HAP-1 (cell line): ENCODE results near the gene ABCF3.
A peak's percentile ranks its signal among the peaks of the same experiment; 100 is the strongest.

Source experiments
- DNase-seq, 2 experiments: peaks; one replicate each; pipeline ENCODE4 v3.0.0-alpha.2; 2016 to 2020; ENCODE audit warnings: low spot score in 2 of 2
- H3K27me3 ChIP-seq: fragments of 250-450 bp; sonication (Bioruptor Pico); 2 replicates; pipeline ENCODE4 v1.5.1; 2020; ENCODE audit warnings: low read depth, mild to moderate bottlenecking, moderate library complexity
- H3K36me3 ChIP-seq: fragments of 250-450 bp; sonication (Bioruptor Pico); replicated peaks from 2 replicates; pipeline ENCODE4 v1.5.1; 2020; ENCODE audit warnings: mild to moderate bottlenecking
- H3K4me1 ChIP-seq: fragments of 250-450 bp; sonication (Bioruptor Pico); 2 replicates; pipeline ENCODE4 v1.5.1; 2020; ENCODE audit warnings: mild to moderate bottlenecking
- H3K4me3 ChIP-seq: fragments of 250-450 bp; sonication (Bioruptor Pico); 2 replicates; pipeline ENCODE4 v1.5.1; 2020; ENCODE audit warnings: mild to moderate bottlenecking, moderate library complexity
- H3K9me3 ChIP-seq: fragments of 250-450 bp; sonication (Bioruptor Pico); 2 replicates; pipeline ENCODE4 v1.5.1; 2020; ENCODE audit warnings: mild to moderate bottlenecking, moderate library complexity
- in situ Hi-C: fragments of 300-500 bp; cut with MboI; formaldehyde crosslinking; loops from 3 replicates; pipeline ENCODE4 v1.14.3; 2020; ENCODE audit warnings: low sequenced_read_pairs, inconsistent platforms, mixed read lengths

The ABCF3 gene

DNA sequence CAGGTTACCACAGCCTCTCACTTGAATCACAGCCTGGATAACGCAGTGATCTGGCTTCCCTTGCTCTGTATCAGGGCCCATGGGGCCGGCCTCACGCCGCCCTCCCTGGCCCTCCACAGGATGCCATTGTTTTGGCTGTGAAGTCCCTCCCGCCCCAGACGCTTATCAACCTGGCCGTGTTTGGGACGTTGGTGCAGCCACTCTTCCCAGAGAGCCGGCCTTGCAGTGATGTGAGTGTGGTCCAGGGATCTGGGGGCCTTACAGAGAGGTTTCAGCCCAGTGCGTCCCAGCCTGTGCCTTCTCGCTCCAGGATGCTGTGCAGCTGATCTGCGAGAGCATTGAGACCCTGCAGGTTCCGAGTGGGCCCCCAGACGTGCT is 50.0 kb downstream of the ABCF3 start:
- no peaks in the 10 kb centered on the region for H3K4me1 ChIP-seq

DNA sequence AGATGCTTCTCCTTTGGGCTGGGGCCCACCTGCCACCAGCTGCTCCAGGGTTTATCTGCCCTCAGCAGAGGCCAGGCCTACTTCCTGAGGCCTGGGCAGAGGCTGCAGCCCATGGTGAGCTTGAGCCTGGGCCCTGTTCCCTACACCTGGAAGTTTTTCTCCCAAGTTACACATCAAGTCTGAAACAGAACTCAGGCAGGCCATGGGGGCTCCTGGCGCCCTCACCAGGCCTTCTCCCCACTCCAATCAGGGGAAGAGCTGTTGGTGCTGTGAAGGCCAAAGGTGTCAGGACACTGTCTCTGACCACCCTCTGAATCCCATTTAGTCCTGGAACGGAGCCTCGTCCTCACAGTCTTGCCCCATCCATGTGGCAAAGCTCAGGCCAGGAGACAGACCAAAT is 50.6 kb downstream of the ABCF3 start:
- no peaks in the 10 kb centered on the region for H3K36me3 ChIP-seq
- H3K27me3 ChIP-seq, result no peaks in the 10 kb centered on the region
- H3K4me1 ChIP-seq, result no peaks in the 10 kb centered on the region
- H3K4me3 ChIP-seq, result no peak overlapping the region
- H3K9me3 ChIP-seq, result no peaks in the 10 kb centered on the region
- DNase-seq, result no peak
- in situ Hi-C loops, result no loop called here

More for the DNA sequence above, 50.0 kb downstream of the ABCF3 start:
- Histone ChIP-seq H3K9me3 (no peaks in the 10 kb centered on the region), H3K36me3 (no peaks in the 10 kb centered on the region), H3K4me3 (no peak overlapping the region), H3K27me3 (no peaks in the 10 kb centered on the region)
- DNase-seq, result no peak
- in situ Hi-C loops, result no loop called here

DNA sequence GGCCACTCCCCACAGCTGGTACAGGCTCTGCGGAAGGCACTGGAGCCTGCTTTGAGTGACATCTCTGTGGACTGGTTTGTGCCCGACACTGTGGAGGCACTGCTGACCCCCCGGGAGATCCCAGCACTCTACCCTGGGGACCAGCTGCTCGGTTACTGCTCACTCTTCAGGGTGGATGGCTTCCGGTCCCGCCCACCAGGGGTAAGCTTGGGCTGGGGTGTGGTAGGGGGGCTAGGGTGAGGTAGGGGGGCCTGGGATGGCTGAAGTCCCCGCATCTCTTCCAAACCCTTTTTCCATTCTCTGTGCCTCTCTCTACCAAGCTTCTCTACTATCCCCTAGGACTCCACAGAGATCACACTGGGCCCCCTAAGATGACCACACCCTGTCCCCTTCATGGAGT is 51.2 kb downstream of the ABCF3 start:
- H3K4me1 ChIP-seq, result no peaks in the 10 kb centered on the region
- in situ Hi-C loops, result no loop called here
- H3K36me3 ChIP-seq, result 0 out of 2 replicates have a peak, but pooled peaks cover 3% of the 10 kb centered on the region
- H3K4me3 ChIP-seq, result no peak overlapping the region
- no peaks in the 10 kb centered on the region for H3K9me3 ChIP-seq
- no peaks in the 10 kb centered on the region for H3K27me3 ChIP-seq
- no peak for DNase-seq

DNA sequence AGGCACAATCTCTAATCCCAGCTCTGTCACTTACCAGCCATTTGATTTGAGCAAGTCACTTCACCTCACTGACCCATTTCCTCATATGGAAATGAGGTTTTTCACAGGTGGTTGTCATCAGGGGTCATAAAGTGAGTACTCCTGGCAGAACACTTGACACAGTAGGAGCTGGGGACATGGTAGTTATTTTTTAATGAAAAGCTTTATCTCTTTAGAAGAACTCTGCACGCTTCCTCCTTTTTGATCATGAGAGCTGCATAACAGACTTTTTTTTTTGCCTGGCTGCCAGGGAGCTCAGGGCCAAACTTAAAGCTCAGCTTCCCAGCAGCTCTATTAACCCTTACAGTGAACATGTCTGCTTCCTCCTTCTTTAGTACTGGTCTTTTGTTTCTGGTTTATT is 51.8 kb downstream of the ABCF3 start:
- Histone ChIP-seq H3K4me3 (no peak overlapping the region), H3K4me1 (no peaks in the 10 kb centered on the region), H3K9me3 (no peaks in the 10 kb centered on the region), H3K36me3 (peaks cover 7% of the 10 kb centered on the region), H3K27me3 (no peaks in the 10 kb centered on the region)
- DNase-seq, result no peak
- in situ Hi-C loops, result no loop called here

DNA sequence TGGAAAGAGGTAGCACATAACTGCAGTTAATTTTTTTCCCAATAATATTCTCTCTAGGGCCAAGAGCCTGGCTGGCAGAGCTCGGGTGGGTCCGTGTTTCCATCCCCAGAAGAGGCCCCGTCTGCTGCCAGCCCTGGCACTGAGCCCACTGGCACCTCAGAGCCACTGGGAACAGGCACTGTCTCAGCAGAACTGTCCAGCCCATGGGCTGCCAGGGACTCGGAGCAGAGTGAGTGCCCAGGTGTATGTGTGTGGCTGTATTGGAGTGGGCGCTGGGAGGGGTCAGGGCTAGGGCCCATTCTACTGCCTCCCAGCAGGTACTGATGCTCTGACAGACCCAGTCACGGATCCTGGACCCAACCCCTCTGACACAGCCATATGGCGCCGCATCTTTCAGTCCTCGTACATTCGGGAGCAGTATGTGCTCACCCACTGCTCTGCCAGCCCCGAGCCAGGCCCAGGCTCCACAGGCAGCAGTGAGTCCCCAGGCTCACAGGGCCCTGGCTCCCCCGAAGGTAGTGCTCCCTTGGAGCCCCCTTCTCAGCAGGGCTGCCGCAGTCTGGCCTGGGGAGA is 52.3 kb downstream of the ABCF3 start:
- Histone ChIP-seq H3K36me3 (peaks cover 12% of the 10 kb centered on the region), H3K4me1 (no peaks in the 10 kb centered on the region), H3K4me3 (no peak overlapping the region), H3K9me3 (no peaks in the 10 kb centered on the region), H3K27me3 (no peaks in the 10 kb centered on the region)
- in situ Hi-C loops, result no loop called here
- DNase-seq, result no peak

DNA sequence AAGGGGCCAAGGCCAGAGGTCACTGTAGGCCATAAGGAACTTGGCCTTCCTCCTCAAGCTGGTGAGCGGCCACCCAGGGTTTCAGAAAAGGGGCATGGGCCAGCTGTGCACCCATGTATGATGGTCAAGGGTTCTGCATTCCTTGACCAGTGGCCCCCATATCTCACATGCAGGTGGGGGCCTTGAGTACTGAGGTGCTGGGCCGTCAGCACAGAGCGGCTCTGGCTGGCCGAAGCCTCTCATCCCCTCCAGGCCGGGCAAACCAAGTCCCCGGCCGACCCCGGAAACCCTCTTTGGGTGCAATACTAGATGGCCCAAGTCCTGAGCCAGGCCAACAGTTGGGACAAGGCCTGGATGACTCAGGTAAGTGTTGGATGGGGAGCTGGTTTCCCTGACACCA is 53.2 kb downstream of the ABCF3 start:
- H3K36me3 ChIP-seq, result peaks cover 21% of the 10 kb centered on the region
- in situ Hi-C loops, result no loop called here
- DNase-seq, result no peak
- H3K4me1 ChIP-seq, result no peaks in the 10 kb centered on the region
- H3K4me3 ChIP-seq, result no peak overlapping the region
- no peaks in the 10 kb centered on the region for H3K27me3 ChIP-seq
- H3K9me3 ChIP-seq, result no peaks in the 10 kb centered on the region

DNA sequence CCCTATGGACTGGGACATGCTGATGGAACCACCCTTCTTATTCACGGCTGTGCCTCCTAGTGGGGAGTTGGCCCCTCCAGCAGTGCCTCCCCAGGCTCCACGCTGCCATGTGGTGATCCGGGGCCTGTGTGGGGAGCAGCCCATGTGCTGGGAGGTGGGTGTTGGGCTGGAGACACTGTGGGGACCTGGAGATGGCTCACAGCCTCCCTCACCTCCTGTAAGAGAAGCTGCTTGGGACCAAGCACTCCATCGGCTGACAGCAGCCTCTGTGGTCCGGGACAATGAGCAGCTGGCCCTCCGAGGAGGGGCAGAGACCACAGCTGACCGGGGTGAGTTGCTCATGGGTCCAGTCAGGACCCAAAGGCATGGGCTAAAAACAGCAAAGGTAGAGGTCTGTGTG is 53.7 kb downstream of the ABCF3 start:
- no peak for DNase-seq
- Histone ChIP-seq H3K4me1 (no peaks in the 10 kb centered on the region), H3K27me3 (no peaks in the 10 kb centered on the region), H3K4me3 (no peak overlapping the region), H3K9me3 (no peaks in the 10 kb centered on the region), H3K36me3 (peaks cover 26% of the 10 kb centered on the region)
- in situ Hi-C loops, result no loop called here

DNA sequence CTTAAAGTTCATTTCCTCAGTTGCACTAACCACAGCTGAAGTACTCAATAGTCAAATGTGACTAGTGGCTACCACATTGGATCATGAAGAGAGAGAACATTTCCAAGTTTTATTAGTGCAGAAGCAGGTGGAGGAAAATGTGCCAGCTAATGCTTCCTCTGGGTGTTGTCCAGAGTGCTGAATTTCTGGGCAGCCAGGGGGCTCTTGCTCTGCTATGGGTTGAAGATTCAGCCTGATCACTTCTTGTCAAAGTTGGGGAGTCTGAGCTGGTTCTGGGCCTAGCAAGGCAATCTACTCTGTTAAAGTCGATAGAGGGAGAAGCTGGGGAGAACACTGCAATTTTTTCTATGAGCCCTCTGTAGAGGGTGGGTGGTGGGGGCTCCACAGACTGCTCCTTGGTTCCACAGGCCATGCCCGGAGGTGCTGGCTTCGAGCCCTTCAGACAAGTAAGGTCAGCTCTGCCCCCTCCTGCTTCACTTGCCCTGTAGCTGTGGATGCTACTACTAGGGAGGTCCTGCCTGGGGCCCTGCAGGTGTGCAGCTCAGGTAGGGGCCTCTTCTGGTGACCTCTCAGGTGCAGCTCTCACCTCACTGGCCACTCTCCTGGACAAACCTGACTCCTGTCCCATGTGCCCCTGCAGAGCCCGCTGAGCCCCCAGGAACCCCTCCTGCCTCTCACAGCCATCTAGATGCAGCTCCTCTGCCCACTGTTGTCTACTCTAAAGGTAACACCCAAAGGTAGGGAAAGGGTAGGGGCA is 54.6 kb downstream of the ABCF3 start:
- Histone ChIP-seq H3K36me3 (peaks cover 34% of the 10 kb centered on the region), H3K9me3 (no peaks in the 10 kb centered on the region), H3K4me3 (no peak overlapping the region), H3K4me1 (no peaks in the 10 kb centered on the region), H3K27me3 (no peaks in the 10 kb centered on the region)
- DNase-seq, result peak in 1 of 2 experiments; percentile 53
- in situ Hi-C loops, result no loop called here

DNA sequence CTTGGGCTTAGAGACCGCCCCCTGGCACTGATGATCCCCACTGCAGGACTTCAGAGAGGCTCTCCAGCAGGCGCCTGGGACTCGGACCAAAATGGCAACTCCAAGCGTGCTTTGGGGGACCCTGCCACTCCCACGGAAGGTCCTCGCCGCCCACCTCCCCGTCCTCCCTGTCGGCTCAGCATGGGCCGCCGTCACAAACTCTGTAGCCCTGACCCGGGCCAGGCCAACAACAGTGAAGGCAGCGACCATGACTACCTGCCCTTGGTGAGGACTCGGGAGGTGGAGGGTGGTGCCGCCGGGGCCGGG is 55.1 kb downstream of the ABCF3 start:
- in situ Hi-C loops, result no loop called here
- Histone ChIP-seq H3K36me3 (peaks cover 35% of the 10 kb centered on the region), H3K4me3 (no peak overlapping the region), H3K4me1 (no peaks in the 10 kb centered on the region), H3K9me3 (no peaks in the 10 kb centered on the region), H3K27me3 (no peaks in the 10 kb centered on the region)
- DNase-seq, result no peak

DNA sequence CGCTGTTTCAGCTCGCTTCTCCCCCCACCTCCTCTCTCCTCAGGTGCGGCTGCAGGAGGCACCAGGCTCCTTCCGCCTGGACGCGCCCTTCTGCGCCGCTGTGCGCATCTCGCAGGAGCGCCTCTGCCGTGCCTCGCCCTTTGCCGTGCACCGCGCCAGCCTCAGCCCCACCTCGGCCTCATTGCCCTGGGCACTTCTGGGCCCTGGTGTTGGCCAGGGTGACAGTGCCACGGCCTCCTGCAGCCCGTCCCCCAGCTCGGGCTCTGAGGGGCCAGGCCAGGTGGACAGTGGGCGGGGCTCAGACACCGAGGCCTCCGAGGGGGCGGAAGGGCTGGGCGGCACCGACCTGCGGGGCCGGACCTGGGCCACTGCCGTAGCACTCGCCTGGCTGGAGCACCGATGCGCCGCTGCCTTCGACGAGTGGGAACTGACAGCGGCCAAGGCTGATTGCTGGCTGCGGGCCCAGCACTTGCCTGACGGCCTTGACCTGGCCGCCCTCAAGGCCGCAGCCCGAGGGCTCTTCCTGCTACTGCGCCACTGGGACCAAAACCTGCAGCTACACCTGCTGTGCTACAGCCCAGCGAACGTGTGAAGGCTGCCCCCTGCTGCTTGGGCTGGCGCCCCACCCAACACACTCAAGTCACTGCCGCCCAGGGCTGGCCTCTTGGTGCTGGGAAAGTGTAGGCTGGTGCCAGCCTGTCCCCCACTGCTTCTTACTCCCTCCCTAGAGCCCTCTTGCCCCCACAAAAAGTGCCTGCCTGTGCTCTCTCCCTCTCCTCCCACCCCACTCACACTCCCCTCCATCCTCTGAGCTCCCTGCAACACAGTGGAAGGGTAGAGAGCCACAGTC is 55.7 kb downstream of the ABCF3 start:
- in situ Hi-C loops, result no loop called here
- H3K27me3 ChIP-seq, result no peaks in the 10 kb centered on the region
- H3K4me3 ChIP-seq, result no peak overlapping the region
- H3K9me3 ChIP-seq, result no peaks in the 10 kb centered on the region
- peaks cover 35% of the 10 kb centered on the region for H3K36me3 ChIP-seq
- DNase-seq, result no peak
- no peaks in the 10 kb centered on the region for H3K4me1 ChIP-seq

DNA sequence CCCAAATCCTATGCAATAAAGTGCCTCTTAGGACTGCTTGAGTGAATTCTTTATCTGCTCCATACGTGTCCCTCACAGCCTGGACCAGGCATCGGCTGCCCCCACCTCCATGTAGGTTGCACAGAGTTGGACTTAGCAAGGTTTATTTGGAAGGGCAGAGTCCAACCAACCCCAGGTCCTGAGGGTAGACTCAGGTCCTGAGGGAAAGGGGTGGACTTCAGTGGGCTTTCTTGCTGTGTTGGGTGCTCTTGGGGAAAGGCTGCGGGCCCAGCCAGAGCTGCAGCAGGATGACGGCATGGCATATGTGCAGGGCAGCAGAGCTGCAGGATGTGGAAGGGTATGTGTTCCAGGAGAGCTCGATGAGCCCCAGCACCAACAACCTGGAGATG is 56.3 kb downstream of the ABCF3 start:
- Histone ChIP-seq H3K9me3 (no peaks in the 10 kb centered on the region), H3K36me3 (peaks cover 35% of the 10 kb centered on the region), H3K4me1 (no peaks in the 10 kb centered on the region; the same call in 1 of the 2 replicates), H3K27me3 (no peaks in the 10 kb centered on the region), H3K4me3 (no peak overlapping the region)
- in situ Hi-C loops, result no loop called here
- DNase-seq, result no peak
